CD4-positive, alpha-beta T cell treated with Interleukin-6 at 100 ng/mL for 8 hours (primary cell): Measurements from ENCODE around the gene BRD4.

Source experiments
- DNase-seq: peaks from one replicate; pipeline ENCODE4 v3.0.0-alpha.2; 2020; ENCODE audit warnings: mixed read lengths, low spot score

The BRD4 gene

GRCh38 chr19:15225760-15226159, 106.6 kb downstream of the BRD4 start:
- no peak for DNase-seq

DNA sequence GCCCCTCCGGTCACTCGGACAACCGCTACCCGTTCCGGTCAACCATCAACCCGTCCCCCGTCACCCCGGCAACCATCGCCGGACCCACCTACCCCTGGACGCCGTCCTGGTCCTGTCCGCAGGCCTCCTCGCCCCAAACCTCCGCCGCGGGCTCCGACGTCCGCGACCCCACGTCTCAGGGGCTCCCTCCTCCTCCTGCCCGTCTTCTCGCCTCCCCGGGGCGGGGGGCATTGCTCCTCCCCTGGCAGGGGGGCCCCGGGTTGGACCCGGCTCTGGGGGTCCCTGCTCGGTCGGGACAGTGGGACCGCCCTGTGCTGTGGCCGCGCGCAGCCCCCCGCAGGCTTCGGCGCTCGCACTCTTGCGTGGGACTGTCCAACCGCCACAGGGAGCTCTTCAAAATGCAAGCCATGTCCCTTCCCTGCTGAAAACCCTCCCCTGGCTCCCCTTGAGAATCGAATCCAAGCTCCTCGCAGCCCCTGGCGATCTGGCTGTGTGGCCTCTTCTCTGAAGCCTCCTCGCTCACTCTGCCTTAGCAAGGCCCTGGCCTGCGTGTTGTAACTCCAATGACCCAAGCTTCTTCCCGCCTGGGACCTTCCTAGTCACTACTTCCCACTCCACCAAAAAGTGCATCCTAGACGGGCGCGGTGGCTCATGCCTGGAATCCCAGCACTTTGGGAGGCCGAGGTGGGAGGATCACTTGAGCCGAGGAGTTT, 108.5 kb downstream of the BRD4 start:
- no peak for DNase-seq

- peak; percentile 70 for DNase-seq
These were observed 109.3 kb downstream of the BRD4 start for GRCh38 chr19:15222738-15223648.

- no peak for DNase-seq
These were observed 111.5 kb downstream of the BRD4 start for GRCh38 chr19:15220833-15221232.

DNA sequence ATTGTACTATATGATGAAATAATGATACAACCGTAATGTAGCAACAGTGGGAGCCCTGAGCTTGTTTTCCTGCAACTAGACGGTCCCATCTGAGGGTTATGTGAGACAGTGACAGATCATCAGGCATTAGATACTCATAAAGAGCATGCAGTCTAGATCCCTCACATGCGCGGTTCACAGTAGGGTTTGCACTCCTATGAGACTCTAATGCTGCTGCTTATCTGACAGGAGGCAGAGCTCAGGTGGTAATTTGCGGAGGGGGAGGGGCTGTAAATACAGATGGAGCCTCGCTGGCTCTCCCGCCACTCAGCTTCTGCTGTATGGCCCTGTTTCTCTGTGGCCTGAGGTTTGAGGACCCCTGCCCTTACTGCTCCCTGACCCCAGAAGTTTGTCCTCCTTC, 113.8 kb downstream of the BRD4 start:
- DNase-seq, result no peak

DNA sequence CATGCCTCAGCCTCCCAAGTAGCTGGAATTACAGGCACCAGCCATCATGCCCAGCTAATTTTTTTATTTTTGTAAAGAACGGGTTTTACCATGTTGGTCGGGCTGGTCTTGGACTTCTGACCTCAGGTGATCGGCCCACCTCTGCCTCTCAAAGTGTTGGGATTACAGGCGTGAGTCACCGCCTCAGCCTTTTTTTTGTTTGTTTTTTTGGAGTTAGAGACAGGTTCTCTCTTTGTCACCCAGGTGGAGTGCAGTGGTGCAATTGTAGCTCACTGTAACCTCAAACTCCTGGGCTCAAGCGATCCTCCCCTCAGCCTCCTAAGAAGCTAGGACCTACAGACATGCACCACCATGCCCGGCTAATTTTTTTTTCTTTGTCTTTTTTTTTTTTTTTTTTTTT, 116.0 kb downstream of the BRD4 start:
- no peak for DNase-seq

- DNase-seq, result no peak
These were observed 118.5 kb downstream of the BRD4 start for GRCh38 chr19:15213715-15214381.

GRCh38 chr19:15212711-15213110, 119.6 kb downstream of the BRD4 start:
- DNase-seq, result no peak

GRCh38 chr19:15210323-15210781, 122.0 kb downstream of the BRD4 start:
- no peak for DNase-seq

DNA sequence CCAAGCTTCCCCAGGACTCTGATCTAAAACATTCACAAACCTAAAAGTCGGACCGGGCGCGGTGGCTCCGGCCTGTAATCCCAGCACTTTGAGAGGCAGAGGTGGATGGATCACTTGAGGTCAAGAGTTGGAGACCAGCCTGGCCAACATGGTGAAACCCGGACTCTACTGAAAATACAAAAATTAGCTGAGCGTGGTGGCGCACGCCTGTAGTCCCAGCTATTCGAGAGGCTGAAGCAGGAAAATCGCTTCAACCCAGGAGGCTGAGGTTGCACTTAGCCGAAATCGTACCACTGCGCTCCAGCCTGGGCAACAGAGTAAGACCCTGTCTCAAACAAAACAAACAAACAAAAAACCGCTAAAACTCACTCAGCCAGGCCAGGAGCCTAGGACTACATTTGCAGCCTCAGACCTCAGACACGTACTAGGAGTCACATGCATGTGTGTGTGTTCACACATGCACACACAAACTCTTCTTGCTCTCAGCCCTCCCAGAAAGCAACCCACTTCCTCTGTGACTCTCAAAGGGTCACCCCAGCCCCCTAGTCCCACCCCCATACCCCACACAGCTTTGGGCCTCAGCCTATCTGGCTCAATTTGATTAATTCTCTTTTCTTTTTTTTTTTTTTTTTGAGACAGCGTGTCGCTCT, 130.8 kb downstream of the BRD4 start:
- no peak for DNase-seq

GRCh38 chr19:15200553-15201364, 131.6 kb downstream of the BRD4 start, which contains the start of gene NOTCH3:
NOTCH3 (minus strand) TSS chr19:15200995; CDS start chr19:15200905, 90 bp downstream.
- no peak for DNase-seq

- no peak for DNase-seq
These were observed 132.4 kb downstream of the BRD4 start for GRCh38 chr19:15199661-15200552.

- no peak for DNase-seq
These were observed 133.2 kb downstream of the BRD4 start for GRCh38 chr19:15198951-15199660.

DNA sequence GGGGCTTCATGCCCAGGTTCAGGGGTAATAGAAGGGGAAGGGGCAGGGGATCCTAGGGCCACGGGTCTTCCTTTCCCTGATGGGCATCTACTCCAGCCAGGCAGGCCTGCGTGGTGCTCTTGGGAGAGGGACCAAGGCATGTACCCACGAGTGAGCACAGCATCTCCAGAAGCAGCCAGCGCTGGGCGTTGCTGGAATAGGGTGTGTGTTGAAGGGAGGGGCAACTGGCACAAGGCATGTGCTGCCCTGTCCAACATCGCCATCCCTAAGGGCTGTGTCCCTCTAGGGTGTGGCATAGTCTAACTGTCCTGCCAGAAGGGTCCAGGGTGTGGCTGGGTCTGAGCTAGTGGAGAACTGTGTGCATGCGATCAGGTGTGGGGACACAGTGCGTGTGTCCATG, 134.4 kb downstream of the BRD4 start:
- DNase-seq, result no peak

DNA sequence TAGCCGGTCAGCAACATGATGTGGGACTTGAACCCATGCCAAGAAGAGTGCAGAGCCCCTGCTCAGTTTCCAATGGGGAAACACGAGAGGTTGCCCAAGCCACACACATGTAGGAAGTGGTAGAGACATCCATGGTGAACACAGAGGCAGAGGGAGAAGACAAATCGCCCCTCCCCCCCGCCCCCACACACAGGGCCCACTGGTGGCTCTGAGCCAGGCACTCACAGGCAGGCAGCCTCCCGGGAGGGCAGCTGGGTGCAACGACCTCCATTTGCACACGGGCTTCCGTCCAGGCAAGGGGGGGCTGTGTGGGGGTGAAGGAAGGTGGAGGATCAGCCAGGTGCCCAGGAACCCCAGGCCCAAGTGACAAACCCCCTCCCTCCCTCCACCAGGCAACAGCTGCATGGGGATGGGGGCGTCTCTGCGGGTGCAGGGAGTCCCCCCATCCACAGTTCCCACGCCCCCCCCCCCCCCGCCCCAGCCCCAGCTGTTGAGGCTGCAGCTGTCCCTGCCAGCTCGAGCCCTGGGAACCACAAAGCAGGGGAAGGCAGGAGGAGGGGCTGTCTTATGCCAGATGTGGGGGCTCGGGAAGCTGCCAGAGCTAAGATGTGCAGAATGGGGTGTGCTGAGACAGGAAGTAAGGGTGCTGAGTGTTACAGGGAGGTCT, 134.9 kb downstream of the BRD4 start:
- DNase-seq, result no peak

DNA sequence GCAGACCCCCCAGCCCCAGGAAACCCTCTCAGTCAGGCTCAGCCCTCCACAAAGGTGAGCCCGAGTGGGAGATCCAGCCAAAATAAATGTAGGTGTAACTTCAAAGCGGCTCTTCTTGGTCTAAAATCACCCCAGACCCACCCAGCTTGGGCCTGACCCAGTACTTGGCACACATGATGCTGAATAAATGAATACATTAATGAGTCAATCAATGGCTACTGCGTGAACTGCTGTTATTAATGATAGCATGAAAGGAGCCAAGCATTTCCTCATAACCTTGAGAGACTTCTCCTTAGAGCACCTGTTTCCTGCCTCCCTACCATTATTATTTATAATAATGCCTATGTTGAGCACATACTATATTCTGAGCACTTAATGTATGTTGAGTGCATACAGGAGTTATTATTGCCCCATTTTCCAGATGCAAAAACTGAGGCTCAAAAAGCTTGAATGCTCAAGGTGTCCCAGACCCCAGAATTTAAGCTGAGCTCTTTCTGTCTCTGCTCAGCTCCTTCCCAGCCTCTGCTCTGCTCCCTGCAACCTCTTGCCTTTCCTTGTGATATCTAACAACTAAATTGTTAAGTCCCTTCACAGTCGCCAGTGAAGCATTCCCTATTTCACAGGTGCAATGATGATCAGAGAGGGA, 135.9 kb downstream of the BRD4 start:
- DNase-seq, result no peak

- no peak for DNase-seq
These were observed 136.7 kb downstream of the BRD4 start for GRCh38 chr19:15195371-15196334.
